Trophoblast cell (in vitro differentiated cells and primary cell): ENCODE measurements around the gene GRAP2.

Experiments used
- DNase-seq, 2 donors: peaks; one replicate each; pipeline ENCODE4 v3.0.0-alpha.2; 2016
- H2AFZ ChIP-seq: 2 replicates; pipeline ENCODE4 v1.6.1; 2013; ENCODE audit warnings: low read length, moderate library complexity, mild to moderate bottlenecking; ENCODE audit not compliant: insufficient read depth, poor library complexity
- H2AK5ac ChIP-seq: 2 replicates; pipeline ENCODE4 v1.6.1; 2013; ENCODE audit warnings: mild to moderate bottlenecking, low read length
- H2BK120ac ChIP-seq: 2 replicates; pipeline ENCODE4 v1.6.1; 2013; ENCODE audit warnings: low read length, mild to moderate bottlenecking, moderate library complexity; ENCODE audit not compliant: insufficient read depth, poor library complexity
- H2BK12ac ChIP-seq: 2 replicates; pipeline ENCODE4 v1.6.1; 2013; ENCODE audit warnings: mild to moderate bottlenecking, low read length, moderate library complexity
- H2BK5ac ChIP-seq: 2 replicates; pipeline ENCODE4 v1.6.1; 2013; ENCODE audit warnings: low read length, low read depth, moderate library complexity, mild to moderate bottlenecking; ENCODE audit not compliant: poor library complexity
- H3K14ac ChIP-seq: 2 replicates; pipeline ENCODE4 v1.6.1; 2013; ENCODE audit warnings: mild to moderate bottlenecking, low read length
- H3K18ac ChIP-seq: 2 replicates; pipeline ENCODE4 v1.6.1; 2013; ENCODE audit warnings: mild to moderate bottlenecking, low read length
- H3K23ac ChIP-seq: 2 replicates; pipeline ENCODE4 v1.6.1; 2013; ENCODE audit warnings: low read length
- H3K27ac ChIP-seq: 2 replicates; pipeline ENCODE4 v1.5.1; 2013; ENCODE audit warnings: low read depth, mild to moderate bottlenecking, inconsistent platforms, low read length, moderate library complexity
- H3K27me3 ChIP-seq: 2 replicates; pipeline ENCODE4 v1.6.1; 2013; ENCODE audit warnings: inconsistent platforms, mild to moderate bottlenecking, low read length, moderate library complexity; ENCODE audit not compliant: insufficient read depth
- H3K36me3 ChIP-seq, 2 experiments: 1 replicate in 1 of 2; 2 replicates in 1 of 2; pipeline ENCODE4 v1.6.1; 2013; ENCODE audit warnings: low read length in 2 of 2, mild to moderate bottlenecking in 2 of 2, moderate library complexity in 1 of 2; ENCODE audit not compliant: insufficient read depth in 2 of 2, control insufficient read depth in 1 of 2
- H3K4ac ChIP-seq: 2 replicates; pipeline ENCODE4 v1.6.1; 2013; ENCODE audit warnings: low read depth, mild to moderate bottlenecking, low read length, moderate library complexity
- H3K4me1 ChIP-seq, 2 experiments: 1 replicate in 1 of 2; 2 replicates in 1 of 2; pipeline ENCODE4 v1.6.1; 2013; ENCODE audit warnings: low read length in 2 of 2, mild to moderate bottlenecking in 2 of 2, moderate library complexity in 1 of 2; ENCODE audit not compliant: insufficient read depth in 2 of 2, control insufficient read depth in 1 of 2
- H3K4me2 ChIP-seq: 2 replicates; pipeline ENCODE4 v1.6.1; 2013; ENCODE audit warnings: inconsistent platforms, mild to moderate bottlenecking, low read length, moderate library complexity
- H3K4me3 ChIP-seq: 2 replicates; pipeline ENCODE4 v1.5.1; 2013; ENCODE audit warnings: mild to moderate bottlenecking, low read depth, low read length, inconsistent platforms
- H3K79me1 ChIP-seq: one replicate; pipeline ENCODE4 v1.6.1; 2013; ENCODE audit warnings: low read length
- H3K79me2 ChIP-seq: 2 replicates; pipeline ENCODE4 v1.6.1; 2013; ENCODE audit warnings: low read length, mild to moderate bottlenecking; ENCODE audit not compliant: control insufficient read depth, insufficient read depth, poor library complexity
- H3K9ac ChIP-seq: 2 replicates; pipeline ENCODE4 v1.6.1; 2013; ENCODE audit warnings: mild to moderate bottlenecking, low read length
- H3K9me3 ChIP-seq: 2 replicates; pipeline ENCODE4 v1.6.1; 2013; ENCODE audit warnings: low read depth, mild to moderate bottlenecking, control low read depth, inconsistent platforms, low read length; ENCODE audit not compliant: insufficient read depth
- H4K12ac ChIP-seq: 2 replicates; pipeline ENCODE4 v1.6.1; 2013; ENCODE audit warnings: low read depth, mild to moderate bottlenecking, low read length, moderate library complexity
- H4K8ac ChIP-seq: 2 replicates; pipeline ENCODE4 v1.6.1; 2013; ENCODE audit warnings: low read depth, mild to moderate bottlenecking, low read length, moderate library complexity
- H4K91ac ChIP-seq: one replicate; pipeline ENCODE4 v1.6.1; 2013; ENCODE audit warnings: low read depth, mild to moderate bottlenecking, low read length, moderate library complexity
- WGBS: extraction: QIAGEN DNeasy Blood & Tissue Kit; methylation state at CpG from one replicate; pipeline ENCODE4 v1.1.7; 2013; ENCODE audit warnings: missing lambda C conversion rate; ENCODE audit not compliant: insufficient read length, insufficient coverage; ENCODE audit errors: extremely low coverage; 5-methylcytosine and 5-hydroxymethylcytosine counted together

The GRAP2 gene

GRCh38 chr22:39927544-39927943 is 26.7 kb downstream of the GRAP2 start:
- H4K91ac ChIP-seq: no peak overlapping the region
- H3K36me3 ChIP-seq: no peaks in the 10 kb centered on the region
- no peaks in the 10 kb centered on the region for H3K4me1 ChIP-seq
- H4K8ac ChIP-seq: no peak overlapping the region
- no peaks in the 10 kb centered on the region for H3K79me2 ChIP-seq
- no peak overlapping the region for H2AFZ ChIP-seq
- no CpG with 5 or more reads among the region's 7 CpGs for WGBS
- no peak overlapping the region for H2AK5ac ChIP-seq
- no peak overlapping the region for H3K4me2 ChIP-seq
- H3K79me1 ChIP-seq: no peaks in the 10 kb centered on the region
- H2BK5ac ChIP-seq: no peak overlapping the region
- no peak overlapping the region for H3K27ac ChIP-seq
- no peaks in the 10 kb centered on the region for H3K9me3 ChIP-seq
- no peak overlapping the region for H3K4ac ChIP-seq
- no peak overlapping the region for H4K12ac ChIP-seq
- no peak for DNase-seq
- H2BK120ac ChIP-seq: no peak overlapping the region
- H3K14ac ChIP-seq: no peak overlapping the region
- no peak overlapping the region for H3K18ac ChIP-seq
- no peak overlapping the region for H3K23ac ChIP-seq
- H3K4me3 ChIP-seq: no peak overlapping the region
- no peak overlapping the region for H3K9ac ChIP-seq
- H2BK12ac ChIP-seq: no peak overlapping the region
- H3K27me3 ChIP-seq: no peaks in the 10 kb centered on the region

- Histone ChIP-seq H4K12ac (no peak overlapping the region), H3K79me2 (no peaks in the 10 kb centered on the region), H3K9ac (no peak overlapping the region), H2AK5ac (no peak overlapping the region), H2BK5ac (no peak overlapping the region), H3K36me3 (no peaks in the 10 kb centered on the region), H3K27me3 (no peaks in the 10 kb centered on the region), H2AFZ (no peak overlapping the region), H3K4me1 (no peaks in the 10 kb centered on the region), H2BK120ac (no peak overlapping the region), H4K8ac (no peak overlapping the region), H3K4me2 (no peak overlapping the region), H3K27ac (no peak overlapping the region), H3K14ac (no peak overlapping the region), H3K18ac (no peak overlapping the region), H3K4me3 (no peak overlapping the region), H2BK12ac (no peak overlapping the region), H4K91ac (no peak overlapping the region), H3K4ac (no peak overlapping the region), H3K23ac (no peak overlapping the region), H3K9me3 (no peaks in the 10 kb centered on the region), H3K79me1 (no peaks in the 10 kb centered on the region)
- no peak for DNase-seq
- WGBS: no CpG with 5 or more reads among the region's 4 CpGs
Observed at GRCh38 chr22:39928536-39929520, 27.9 kb downstream of the GRAP2 start.

DNA sequence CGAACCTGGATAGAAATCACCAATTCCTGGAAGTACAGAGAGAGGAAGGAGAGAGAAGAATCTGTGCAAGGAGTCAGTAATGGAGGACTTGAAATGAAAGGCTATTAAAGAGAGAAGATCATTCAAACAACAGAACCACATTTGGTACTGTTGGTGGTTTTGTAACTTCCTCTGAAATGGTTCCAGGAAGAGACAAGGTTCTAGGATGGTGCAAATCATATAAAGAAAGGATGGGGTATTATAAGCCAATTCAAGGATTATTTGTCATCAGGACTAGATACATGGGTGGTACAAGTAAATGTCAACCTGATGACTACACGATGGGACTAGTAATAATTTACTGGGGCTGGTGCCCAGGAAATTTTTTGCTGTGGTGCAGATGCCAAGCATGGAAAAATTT is 30.4 kb downstream of the GRAP2 start:
- H3K36me3 ChIP-seq: no peaks in the 10 kb centered on the region
- no peak overlapping the region for H3K9ac ChIP-seq
- H2BK120ac ChIP-seq: no peak overlapping the region
- H3K27ac ChIP-seq: no peak overlapping the region
- H2AK5ac ChIP-seq: no peak overlapping the region
- no peak overlapping the region for H3K4ac ChIP-seq
- no peak overlapping the region for H3K18ac ChIP-seq
- no peaks in the 10 kb centered on the region for H3K27me3 ChIP-seq
- H2BK5ac ChIP-seq: no peak overlapping the region
- no peak overlapping the region for H4K91ac ChIP-seq
- H3K4me1 ChIP-seq: no peaks in the 10 kb centered on the region
- no peaks in the 10 kb centered on the region for H3K79me2 ChIP-seq
- H2BK12ac ChIP-seq: no peak overlapping the region
- no peak overlapping the region for H3K14ac ChIP-seq
- H4K12ac ChIP-seq: no peak overlapping the region
- no peaks in the 10 kb centered on the region for H3K9me3 ChIP-seq
- DNase-seq: no peak
- no peak overlapping the region for H3K4me3 ChIP-seq
- H3K79me1 ChIP-seq: no peaks in the 10 kb centered on the region
- no peak overlapping the region for H4K8ac ChIP-seq
- no peak overlapping the region for H2AFZ ChIP-seq
- WGBS: no CpG with 5 or more reads among the region's 2 CpGs
- no peak overlapping the region for H3K23ac ChIP-seq
- H3K4me2 ChIP-seq: no peak overlapping the region

- Histone ChIP-seq H3K23ac (no peak overlapping the region), H3K4me3 (no peak overlapping the region), H3K9me3 (no peaks in the 10 kb centered on the region), H3K79me2 (no peaks in the 10 kb centered on the region), H3K4me1 (no peaks in the 10 kb centered on the region), H4K8ac (no peak overlapping the region), H3K9ac (no peak overlapping the region), H3K4me2 (no peak overlapping the region), H2AK5ac (no peak overlapping the region), H3K4ac (no peak overlapping the region), H3K27me3 (no peaks in the 10 kb centered on the region), H2BK5ac (no peak overlapping the region), H2AFZ (no peak overlapping the region), H4K12ac (no peak overlapping the region), H3K14ac (no peak overlapping the region), H2BK120ac (no peak overlapping the region), H2BK12ac (no peak overlapping the region), H3K79me1 (no peaks in the 10 kb centered on the region), H3K36me3 (no peaks in the 10 kb centered on the region), H4K91ac (no peak overlapping the region), H3K18ac (no peak overlapping the region), H3K27ac (no peak overlapping the region)
- DNase-seq: no peak
- no CpG with 5 or more reads among the region's 2 CpGs for whole genome bisulfite sequencing
Observed at GRCh38 chr22:39932166-39932565, 31.3 kb downstream of the GRAP2 start.
